Osteoblast (primary cell): ENCODE data around the gene ASTN2. TPM values are rescaled to one million over a fixed set of nuclear protein-coding genes. Genes with fewer than 3 reads are reported as not detected.

ENCODE experiments used
- DNase-seq: peaks from one replicate; pipeline ENCODE4 v3.0.0; 2011; ENCODE audit warnings: low spot score, mixed read lengths; ENCODE audit not compliant: insufficient read length; ENCODE audit errors: missing footprints
- H2AFZ ChIP-seq: 2 replicates; pipeline ENCODE4 v1.6.0; 2011; ENCODE audit warnings: mild to moderate bottlenecking, low read length
- H3K27ac ChIP-seq: 2 replicates; pipeline ENCODE4 v1.5.1; 2011; ENCODE audit warnings: mild to moderate bottlenecking, low read depth, low read length, moderate library complexity
- H3K27me3 ChIP-seq: 2 replicates; pipeline ENCODE4 v1.6.0; 2012; ENCODE audit warnings: mild to moderate bottlenecking, control low read depth, inconsistent platforms, low read length, moderate library complexity; ENCODE audit not compliant: insufficient read depth
- H3K36me3 ChIP-seq: 2 replicates; pipeline ENCODE4 v1.5.1; 2011; ENCODE audit warnings: mild to moderate bottlenecking, low read length, control low read depth, moderate library complexity; ENCODE audit not compliant: insufficient read depth
- H3K4me1 ChIP-seq: 2 replicates; pipeline ENCODE4 v1.5.1; 2011; ENCODE audit warnings: mild to moderate bottlenecking, low read length, control low read depth, moderate library complexity; ENCODE audit not compliant: insufficient read depth
- H3K4me2 ChIP-seq: 2 replicates; pipeline ENCODE4 v1.6.0; 2011; ENCODE audit warnings: mild to moderate bottlenecking, low read length; ENCODE audit not compliant: insufficient read depth
- H3K4me3 ChIP-seq: fragments of 200-600 bp; sonication (generic); 3 replicates; pipeline ENCODE4 v1.5.1; 2012; ENCODE audit warnings: mild to moderate bottlenecking, low read length, inconsistent platforms; ENCODE audit not compliant: insufficient read depth
- H3K79me2 ChIP-seq: 2 replicates; pipeline ENCODE4 v1.6.0; 2012; ENCODE audit warnings: mild to moderate bottlenecking, low read length, control low read depth, inconsistent platforms; ENCODE audit not compliant: insufficient read depth
- H3K9me3 ChIP-seq: 2 replicates; pipeline ENCODE4 v1.5.1; 2011; ENCODE audit warnings: low read depth, low read length, control low read depth
- H4K20me1 ChIP-seq: 2 replicates; pipeline ENCODE4 v1.6.0; 2012; ENCODE audit warnings: mild to moderate bottlenecking, low read length, control low read depth; ENCODE audit not compliant: insufficient read depth
- CTCF ChIP-seq: IDR thresholded peaks from 2 replicates; pipeline ENCODE4 v1.5.1; 2011; ENCODE audit warnings: mild to moderate bottlenecking, low read depth, low read length, moderate library complexity; ENCODE audit errors: extremely low read depth
- total RNA-seq: library from RNA; depleted of rRNA; stranded (reverse); fragments of >200 nt; gene quantifications from 2 replicates; pipeline ENCODE4 v1.2.3, GENCODE V29; 2012

Gene ASTN2
- total RNA-seq, 1 donor, result 4.7 TPM

GRCh38 chr9:116516456-116516855 is 898.4 kb downstream of the ASTN2 start:
- Histone ChIP-seq H3K4me3 (no peak overlapping the region), H3K27me3 (no peaks in the 10 kb centered on the region), H3K79me2 (no peaks in the 10 kb centered on the region), H2AFZ (no peak overlapping the region), H3K36me3 (no peaks in the 10 kb centered on the region), H3K4me2 (no peak overlapping the region), H3K9me3 (no peaks in the 10 kb centered on the region), H4K20me1 (no peaks in the 10 kb centered on the region), H3K27ac (no peak overlapping the region), H3K4me1 (no peaks in the 10 kb centered on the region)
- DNase-seq, result no peak
- TF ChIP-seq CTCF, result no peak

- H3K36me3 ChIP-seq, result no peaks in the 10 kb centered on the region
- H3K79me2 ChIP-seq, result no peaks in the 10 kb centered on the region
- H3K27ac ChIP-seq, result no peak overlapping the region
- no peaks in the 10 kb centered on the region for H4K20me1 ChIP-seq
- H3K4me1 ChIP-seq, result no peaks in the 10 kb centered on the region
- no peaks in the 10 kb centered on the region for H3K9me3 ChIP-seq
- H2AFZ ChIP-seq, result no peak overlapping the region
- no peak overlapping the region for H3K4me2 ChIP-seq
- no peak for TF ChIP-seq CTCF
- no peaks in the 10 kb centered on the region for H3K27me3 ChIP-seq
- no peak for DNase-seq
- no peak overlapping the region for H3K4me3 ChIP-seq
Measured at GRCh38 chr9:116515541-116515940, 899.3 kb downstream of the ASTN2 start.

GRCh38 chr9:116506685-116507084 is 908.2 kb downstream of the ASTN2 start:
- TF ChIP-seq CTCF, result no peak
- H4K20me1 ChIP-seq, result no peaks in the 10 kb centered on the region
- no peak overlapping the region for H2AFZ ChIP-seq
- no peaks in the 10 kb centered on the region for H3K79me2 ChIP-seq
- H3K27ac ChIP-seq, result peak overlapping the region; percentile 60
- H3K4me3 ChIP-seq, result no peak overlapping the region
- DNase-seq, result peak; percentile 73
- peaks cover 12% of the 10 kb centered on the region for H3K4me1 ChIP-seq
- no peaks in the 10 kb centered on the region for H3K27me3 ChIP-seq
- no peaks in the 10 kb centered on the region for H3K36me3 ChIP-seq
- H3K9me3 ChIP-seq, result no peaks in the 10 kb centered on the region
- H3K4me2 ChIP-seq, result no peak overlapping the region

- Histone ChIP-seq H3K79me2 (no peaks in the 10 kb centered on the region), H3K4me1 (peaks cover 19% of the 10 kb centered on the region), H3K36me3 (no peaks in the 10 kb centered on the region), H3K27ac (no peak overlapping the region), H2AFZ (no peak overlapping the region), H4K20me1 (no peaks in the 10 kb centered on the region), H3K4me2 (no peak overlapping the region), H3K27me3 (no peaks in the 10 kb centered on the region), H3K4me3 (no peak overlapping the region), H3K9me3 (no peaks in the 10 kb centered on the region)
- DNase-seq, result no peak
- TF ChIP-seq CTCF, result no peak
Measured at GRCh38 chr9:116504893-116505480, 909.9 kb downstream of the ASTN2 start.
